ENCODE data around the gene ZWILCH. TPM values are rescaled to one million over a fixed set of nuclear protein-coding genes. Genes with fewer than 3 reads are reported as not detected.

The ZWILCH gene
- total and polyA plus RNA-seq, 9 of the 15 experiments (the other 6 are each of a cell fraction or from before 2014, with no cell fraction given): 32.8 to 94.2 (median 52.1) TPM

- TF ChIP-seq ARID1B (IDR thresholded peaks at IDR 0.05): peak; percentile 77
- no peak for TF ChIP-seq TFAP4 (CRISPR knock-in tag; IDR thresholded peaks at IDR 0.05; ENCODE audit: borderline replicate concordance)
- no peak for TF ChIP-seq ZNF639 (CRISPR knock-in tag; conservative IDR thresholded peaks at IDR 0.05 in 1 of 2, IDR thresholded peaks at IDR 0.05 in 1 of 2)
- TF ChIP-seq TBL1XR1 (IDR thresholded peaks at IDR 0.05; ENCODE audit: low read length in 2 of 2): no peak
- peak; percentile 73 for TF ChIP-seq GATA2 (CRISPR knock-in tag; IDR thresholded peaks at IDR 0.05)
- peak; percentile 77 for TF ChIP-seq CBFA2T3 (IDR thresholded peaks at IDR 0.05)
- no peak for TF ChIP-seq HNRNPLL (IDR thresholded peaks at IDR 0.05; ENCODE audit: low read depth, low read length, poor library complexity, severe bottlenecking)
- no peak for TF ChIP-seq SETDB1 (IDR thresholded peaks at IDR 0.05; ENCODE audit: low read length)
- TF ChIP-seq SMARCB1 (IDR thresholded peaks at IDR 0.05; ENCODE audit: insufficient read length, low read depth): no peak
- 0 out of 2 replicates have a peak, but pooled peaks have one; percentile 26 for TF ChIP-seq ZNF384 (IDR thresholded peaks at IDR 0.05; ENCODE audit: low read depth, low read length)
- no peak for TF ChIP-seq KLF6 (CRISPR knock-in tag; IDR thresholded peaks at IDR 0.05; ENCODE audit: borderline replicate concordance)
- peak; percentile 45; the same call in 1 of the 2 replicates for TF ChIP-seq POLR2A (conservative IDR thresholded peaks at IDR 0.05)
- no peak for TF ChIP-seq ZNF780A (CRISPR knock-in tag; IDR thresholded peaks at IDR 0.05)
- TF ChIP-seq CBFA2T2 (conservative IDR thresholded peaks at IDR 0.05): peak; percentile 42; the same call in 1 of the 2 replicates
- TF ChIP-seq ZBTB2 (IDR thresholded peaks at IDR 0.05): peak; percentile 53; the same call in 1 of the 2 replicates
- peak; percentile 23; the same call in 1 of the 2 replicates for TF ChIP-seq ZNF592 (IDR thresholded peaks at IDR 0.05)
- no peak for TF ChIP-seq GATAD2A (IDR thresholded peaks at IDR 0.05)
- TF ChIP-seq MITF (IDR thresholded peaks at IDR 0.05): no peak
- no peak for TF ChIP-seq ELF1 (tag; IDR thresholded peaks at IDR 0.05)
Measured at GRCh38 chr15:66592505-66593218, 87.5 kb downstream of the ZWILCH start (continued).
